Panc1 (cell line): ENCODE measurements around the gene PSKH1. TPM values are rescaled to one million over a fixed set of nuclear protein-coding genes. Genes with fewer than 3 reads are reported as not detected.

Source experiments
- ATAC-seq: fragments of 200-7000 bp; cut with Tn5 transposase; 2 replicates; pipeline ENCODE4 v1.9.1; 2020; ENCODE audit warnings: mild to moderate bottlenecking, moderate library complexity
- BruUV-seq: library from RNA; stranded (reverse); fragments of 400-500 nt; replicated peaks from 2 replicates; lab custom pipeline; 2021; lab: Mats Ljungman, UMichigan
- CTCF ChIA-PET: fragments of 300-600 bp; sonication (Branson Sonifier 250); formaldehyde crosslinking; loops from one replicate; lab custom pipeline; 2022; ENCODE audit warnings: antibody characterized with exemption; lab: Charles Lee
- POLR2A ChIA-PET: fragments of 300-600 bp; sonication (Branson Sonifier 250); formaldehyde crosslinking; loops from one replicate; lab custom pipeline; 2022; ENCODE audit warnings: antibody characterized with exemption; lab: Charles Lee
- DNase-seq: peaks from one replicate; pipeline ENCODE4 v3.0.0-alpha.2; 2010; ENCODE audit warnings: low read depth, low spot score
- H3K27ac ChIP-seq: 2 replicates; pipeline ENCODE4 v1.5.1; 2011; ENCODE audit warnings: mild to moderate bottlenecking, low read length, inconsistent platforms
- H3K27me3 ChIP-seq: fragments of 200-500 bp; sonication (Bioruptor generic); 2 replicates; pipeline ENCODE4 v1.6.0; 2014; ENCODE audit warnings: low read length, inconsistent platforms; ENCODE audit not compliant: control insufficient read depth, insufficient read depth
- H3K36me3 ChIP-seq: fragments of 200-500 bp; sonication (Bioruptor generic); 2 replicates; pipeline ENCODE4 v1.5.1; 2014; ENCODE audit warnings: inconsistent platforms, mild to moderate bottlenecking, low read length, moderate library complexity; ENCODE audit not compliant: control insufficient read depth, insufficient read depth
- H3K4me1 ChIP-seq: 2 replicates; pipeline ENCODE4 v1.5.1; 2011; ENCODE audit warnings: inconsistent platforms, mild to moderate bottlenecking, low read length, moderate library complexity; ENCODE audit not compliant: control insufficient read depth, insufficient read depth
- H3K4me3 ChIP-seq, 2 experiments: 2 replicates each; pipeline ENCODE4 v1.5.1; 2011 to 2012; ENCODE audit warnings: low read depth in 2 of 2, low read length in 2 of 2, mild to moderate bottlenecking in 2 of 2, inconsistent platforms in 1 of 2, moderate library complexity in 1 of 2
- H3K9me3 ChIP-seq: fragments of 200-500 bp; sonication (Bioruptor generic); 2 replicates; pipeline ENCODE4 v1.5.1; 2014; ENCODE audit warnings: low read depth, mild to moderate bottlenecking, inconsistent platforms, low read length, moderate library complexity; ENCODE audit not compliant: control insufficient read depth, insufficient read depth
- POLR2AphosphoS5 ChIP-seq: IDR thresholded peaks from 2 replicates; pipeline ENCODE4 v1.6.1; 2012; ENCODE audit warnings: mild to moderate bottlenecking, low read depth, low read length, moderate library complexity
- SIN3A ChIP-seq: IDR thresholded peaks from 2 replicates; pipeline ENCODE4 v1.6.1; 2012; ENCODE audit warnings: low read depth, mild to moderate bottlenecking, low read length, moderate library complexity, borderline replicate concordance; ENCODE audit not compliant: insufficient read depth
- TCF7L2 ChIP-seq: IDR thresholded peaks from 2 replicates; pipeline ENCODE4 v1.6.1; 2011; ENCODE audit warnings: mild to moderate bottlenecking, low read depth, low read length, inconsistent platforms
- in situ Hi-C: cut with HindIII; loops from 2 replicates; pipeline ENCODE4 v1.10.0; 2016; ENCODE audit warnings: low sequenced_read_pairs, low pct_unique_long_range_greater_than_20kb
- intact Hi-C: fragments of 100-400 bp; cut with micrococcal nuclease; formaldehyde crosslinking; loops from one replicate; pipeline ENCODE4 v1.10.0; 2022; ENCODE audit not compliant: unreplicated experiment
- total RNA-seq: library from RNA; stranded (reverse); gene quantifications from one replicate; pipeline ENCODE4 v1.2.1, GENCODE V29; 2021; ENCODE audit not compliant: unreplicated experiment
- TF ChIP-seq, protein P1 (sequence below), 2 experiments: IDR thresholded peaks; 2 replicates each; pipeline ENCODE4 v1.6.1; 2011 to 2012; ENCODE audit warnings: low read depth in 2 of 2, control low read depth in 1 of 2, low read length in 1 of 2, mild to moderate bottlenecking in 1 of 2, moderate library complexity in 1 of 2; ENCODE audit not compliant: insufficient read depth in 1 of 2
- TF ChIP-seq, protein P2 (sequence below): fragments of 450-650 bp; IDR thresholded peaks from 2 replicates; pipeline ENCODE4 v1.5.1; 2017; ENCODE audit warnings: mild to moderate bottlenecking

Gene PSKH1
- total RNA-seq, 1 experiment from 2014 or later, result 17.8 TPM

- in situ Hi-C loops, result no loop called here
- Histone ChIP-seq H3K27ac (no peak overlapping the region), H3K4me1 (no peaks in the 10 kb centered on the region), H3K9me3 (no peaks in the 10 kb centered on the region), H3K27me3 (no peaks in the 10 kb centered on the region), H3K36me3 (no peaks in the 10 kb centered on the region; the same call in none of the 2 replicates), H3K4me3 (no peak overlapping the region)
- peak; percentile 84; the same call in 1 of the 2 replicates for ATAC-seq
- POLR2A ChIA-PET, result no interaction called here
- no TSS peak for BruUV-seq
- intact Hi-C loops, result no loop called here
- DNase-seq, result no peak
- CTCF ChIA-PET, result no interaction called here
- TF ChIP-seq TCF7L2 (no peak), POLR2AphosphoS5 (no peak), SIN3A (no peak)
- TF ChIP-seq, protein P1, sequence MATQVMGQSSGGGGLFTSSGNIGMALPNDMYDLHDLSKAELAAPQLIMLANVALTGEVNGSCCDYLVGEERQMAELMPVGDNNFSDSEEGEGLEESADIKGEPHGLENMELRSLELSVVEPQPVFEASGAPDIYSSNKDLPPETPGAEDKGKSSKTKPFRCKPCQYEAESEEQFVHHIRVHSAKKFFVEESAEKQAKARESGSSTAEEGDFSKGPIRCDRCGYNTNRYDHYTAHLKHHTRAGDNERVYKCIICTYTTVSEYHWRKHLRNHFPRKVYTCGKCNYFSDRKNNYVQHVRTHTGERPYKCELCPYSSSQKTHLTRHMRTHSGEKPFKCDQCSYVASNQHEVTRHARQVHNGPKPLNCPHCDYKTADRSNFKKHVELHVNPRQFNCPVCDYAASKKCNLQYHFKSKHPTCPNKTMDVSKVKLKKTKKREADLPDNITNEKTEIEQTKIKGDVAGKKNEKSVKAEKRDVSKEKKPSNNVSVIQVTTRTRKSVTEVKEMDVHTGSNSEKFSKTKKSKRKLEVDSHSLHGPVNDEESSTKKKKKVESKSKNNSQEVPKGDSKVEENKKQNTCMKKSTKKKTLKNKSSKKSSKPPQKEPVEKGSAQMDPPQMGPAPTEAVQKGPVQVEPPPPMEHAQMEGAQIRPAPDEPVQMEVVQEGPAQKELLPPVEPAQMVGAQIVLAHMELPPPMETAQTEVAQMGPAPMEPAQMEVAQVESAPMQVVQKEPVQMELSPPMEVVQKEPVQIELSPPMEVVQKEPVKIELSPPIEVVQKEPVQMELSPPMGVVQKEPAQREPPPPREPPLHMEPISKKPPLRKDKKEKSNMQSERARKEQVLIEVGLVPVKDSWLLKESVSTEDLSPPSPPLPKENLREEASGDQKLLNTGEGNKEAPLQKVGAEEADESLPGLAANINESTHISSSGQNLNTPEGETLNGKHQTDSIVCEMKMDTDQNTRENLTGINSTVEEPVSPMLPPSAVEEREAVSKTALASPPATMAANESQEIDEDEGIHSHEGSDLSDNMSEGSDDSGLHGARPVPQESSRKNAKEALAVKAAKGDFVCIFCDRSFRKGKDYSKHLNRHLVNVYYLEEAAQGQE (IDR thresholded peaks at IDR 0.05; ENCODE audit: insufficient read depth in 1 of 2, low read depth in 2 of 2, low read length in 1 of 2), result no peak
- TF ChIP-seq, protein P2, sequence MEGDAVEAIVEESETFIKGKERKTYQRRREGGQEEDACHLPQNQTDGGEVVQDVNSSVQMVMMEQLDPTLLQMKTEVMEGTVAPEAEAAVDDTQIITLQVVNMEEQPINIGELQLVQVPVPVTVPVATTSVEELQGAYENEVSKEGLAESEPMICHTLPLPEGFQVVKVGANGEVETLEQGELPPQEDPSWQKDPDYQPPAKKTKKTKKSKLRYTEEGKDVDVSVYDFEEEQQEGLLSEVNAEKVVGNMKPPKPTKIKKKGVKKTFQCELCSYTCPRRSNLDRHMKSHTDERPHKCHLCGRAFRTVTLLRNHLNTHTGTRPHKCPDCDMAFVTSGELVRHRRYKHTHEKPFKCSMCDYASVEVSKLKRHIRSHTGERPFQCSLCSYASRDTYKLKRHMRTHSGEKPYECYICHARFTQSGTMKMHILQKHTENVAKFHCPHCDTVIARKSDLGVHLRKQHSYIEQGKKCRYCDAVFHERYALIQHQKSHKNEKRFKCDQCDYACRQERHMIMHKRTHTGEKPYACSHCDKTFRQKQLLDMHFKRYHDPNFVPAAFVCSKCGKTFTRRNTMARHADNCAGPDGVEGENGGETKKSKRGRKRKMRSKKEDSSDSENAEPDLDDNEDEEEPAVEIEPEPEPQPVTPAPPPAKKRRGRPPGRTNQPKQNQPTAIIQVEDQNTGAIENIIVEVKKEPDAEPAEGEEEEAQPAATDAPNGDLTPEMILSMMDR, result no peak; the same call in 1 of the 2 replicates
Measured at GRCh38 chr16:67865318-67865717, 27.7 kb upstream of the PSKH1 start.

DNA sequence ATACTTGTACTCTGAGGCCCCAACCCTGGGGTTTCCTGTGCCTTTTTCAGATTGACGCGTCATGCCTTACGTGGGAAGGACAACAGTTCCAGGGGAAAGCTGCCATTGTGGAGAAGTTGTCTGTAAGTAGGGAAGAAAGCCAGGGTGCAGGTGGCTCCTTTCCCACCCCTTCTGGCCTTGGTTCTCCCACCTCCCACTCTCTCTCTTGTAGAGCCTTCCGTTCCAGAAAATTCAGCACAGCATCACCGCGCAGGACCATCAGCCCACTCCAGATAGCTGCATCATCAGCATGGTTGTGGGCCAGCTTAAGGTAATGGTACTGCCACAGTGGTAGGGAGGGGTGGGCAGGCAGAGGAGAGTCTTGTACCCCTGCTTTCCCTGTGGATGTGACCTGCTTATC, 24.8 kb upstream of the PSKH1 start:
- no TSS peak for BruUV-seq
- Histone ChIP-seq H3K4me1 (peaks cover 6% of the 10 kb centered on the region), H3K27ac (no peak overlapping the region), H3K4me3 (no peak overlapping the region), H3K27me3 (no peaks in the 10 kb centered on the region), H3K36me3 (no peaks in the 10 kb centered on the region; the same call in none of the 2 replicates), H3K9me3 (no peaks in the 10 kb centered on the region)
- DNase-seq, result no peak
- no peak for ATAC-seq
- CTCF ChIA-PET, result no interaction called here
- in situ Hi-C loops (no loop called here), intact Hi-C loops (no loop called here)
- POLR2A ChIA-PET, result no interaction called here
- no peak for TF ChIP-seq SIN3A
- TF ChIP-seq, protein P1 (IDR thresholded peaks at IDR 0.05; ENCODE audit: insufficient read depth in 1 of 2, low read depth in 2 of 2, low read length in 1 of 2), result no peak
- TF ChIP-seq, protein P2, result no peak
- TF ChIP-seq TCF7L2, result no peak
- no peak for TF ChIP-seq POLR2AphosphoS5
